ENCODE data around the gene HOXA7.

- TF ChIP-seq EZH2 (IDR thresholded peaks at IDR 0.05; ENCODE audit: low read depth, low read length, severe bottlenecking) (peak; percentile 98), CTCF (IDR thresholded peaks at IDR 0.05; ENCODE audit: control extremely low read depth in 1 of 3, insufficient read depth in 1 of 3, low read depth in 1 of 3, low read length in 3 of 3) (no peak), CBX5 (IDR thresholded peaks at IDR 0.05; ENCODE audit: low read depth, low read length) (no peak), POLR2A (IDR thresholded peaks at IDR 0.05; ENCODE audit: control extremely low read depth in 1 of 2, low read depth in 2 of 2, low read length in 2 of 2) (no peak), CEBPB (IDR thresholded peaks at IDR 0.05; ENCODE audit: low read depth, low read length) (no peak), YY1 (IDR thresholded peaks at IDR 0.05; ENCODE audit: low read depth, low read length) (no peak), SP2 (IDR thresholded peaks at IDR 0.05; ENCODE audit: low read length) (no peak), RFX5 (IDR thresholded peaks at IDR 0.05; ENCODE audit: borderline replicate concordance, low read depth, low read length) (no peak)
Observed at GRCh38 chr7:27198871-27199801, 42.7 kb upstream of the HOXA7 start.

All from H1 (cell line).